HG02759 (cell line): Measurements from ENCODE around the gene TREML4.

Experiments used
- ATAC-seq: cut with Tn5 transposase; IDR thresholded peaks from one replicate; pipeline ENCODE4 v1.9.1; 2021; ENCODE audit warnings: mild to moderate bottlenecking, moderate library complexity; ENCODE audit not compliant: unreplicated experiment

The TREML4 gene

DNA sequence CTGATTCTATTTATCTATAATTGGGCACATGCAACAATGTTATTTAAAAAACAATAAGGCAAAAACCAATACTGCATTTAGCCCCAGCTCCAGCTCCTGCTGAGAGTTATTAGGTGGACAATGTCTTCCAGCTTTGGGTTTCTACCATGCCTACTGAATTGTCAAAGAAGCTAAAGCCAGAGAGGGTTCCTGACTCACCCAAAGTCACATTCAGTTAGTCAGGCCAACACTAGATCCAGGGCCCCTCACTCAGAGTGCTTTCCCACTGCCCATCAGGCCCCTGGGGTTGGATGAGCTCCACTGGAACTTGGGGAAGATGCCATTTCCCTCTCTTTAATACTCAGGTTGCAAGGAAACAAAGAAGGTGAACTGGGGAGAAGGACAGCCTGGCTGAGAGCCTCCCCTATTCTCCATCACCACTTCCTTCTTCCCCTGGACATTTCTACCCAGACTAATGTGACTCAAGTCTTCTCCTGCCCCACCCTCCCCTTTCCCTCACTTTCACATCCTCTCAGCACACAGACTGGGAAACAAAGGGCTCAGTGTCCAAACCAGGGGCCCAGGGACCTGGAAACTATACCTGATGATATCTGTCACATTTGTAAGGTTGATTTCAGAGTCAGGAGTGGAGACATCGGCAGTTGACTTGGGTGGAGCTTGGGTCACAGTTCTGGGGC is 52.4 kb downstream of the TREML4 start:
- no peak for ATAC-seq

DNA sequence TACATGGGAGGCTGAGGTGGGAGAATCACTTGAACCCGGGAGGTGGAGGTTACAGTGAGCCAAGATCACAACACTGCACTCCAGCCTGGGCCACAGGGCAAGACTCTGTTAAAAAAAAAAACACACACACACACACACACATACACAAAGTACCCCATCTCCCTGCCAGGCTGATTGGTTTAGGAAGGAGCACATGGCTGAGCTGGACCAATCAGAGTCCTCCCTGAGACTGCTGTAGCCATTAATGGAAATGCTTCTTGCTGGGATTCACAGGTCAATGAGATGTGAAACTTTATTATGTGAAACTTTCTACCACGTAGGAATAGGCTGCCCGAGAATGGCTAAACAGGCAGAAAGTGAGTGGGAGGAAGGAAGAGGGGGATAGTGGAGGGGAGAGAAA is 55.5 kb downstream of the TREML4 start:
- no peak for ATAC-seq

DNA sequence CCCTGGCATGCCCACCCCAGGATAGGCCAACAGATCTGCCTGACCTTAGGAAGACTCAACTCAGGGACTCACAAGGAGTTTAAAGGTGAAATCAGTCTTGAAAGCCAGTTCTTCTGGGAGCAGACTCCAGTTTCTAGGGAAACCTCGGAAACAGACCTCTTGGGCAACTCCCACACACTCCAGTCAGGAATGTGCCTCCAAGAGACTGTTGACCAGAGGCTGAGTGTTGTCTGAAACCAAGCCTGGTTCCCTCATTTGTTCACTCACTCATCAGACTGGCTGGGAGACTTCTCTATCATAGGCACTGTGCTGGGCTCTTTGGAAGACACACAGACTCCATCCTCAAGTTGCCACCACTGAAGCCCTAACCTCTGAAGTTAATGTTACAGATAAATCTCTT is 56.6 kb downstream of the TREML4 start:
- ATAC-seq = no peak

DNA sequence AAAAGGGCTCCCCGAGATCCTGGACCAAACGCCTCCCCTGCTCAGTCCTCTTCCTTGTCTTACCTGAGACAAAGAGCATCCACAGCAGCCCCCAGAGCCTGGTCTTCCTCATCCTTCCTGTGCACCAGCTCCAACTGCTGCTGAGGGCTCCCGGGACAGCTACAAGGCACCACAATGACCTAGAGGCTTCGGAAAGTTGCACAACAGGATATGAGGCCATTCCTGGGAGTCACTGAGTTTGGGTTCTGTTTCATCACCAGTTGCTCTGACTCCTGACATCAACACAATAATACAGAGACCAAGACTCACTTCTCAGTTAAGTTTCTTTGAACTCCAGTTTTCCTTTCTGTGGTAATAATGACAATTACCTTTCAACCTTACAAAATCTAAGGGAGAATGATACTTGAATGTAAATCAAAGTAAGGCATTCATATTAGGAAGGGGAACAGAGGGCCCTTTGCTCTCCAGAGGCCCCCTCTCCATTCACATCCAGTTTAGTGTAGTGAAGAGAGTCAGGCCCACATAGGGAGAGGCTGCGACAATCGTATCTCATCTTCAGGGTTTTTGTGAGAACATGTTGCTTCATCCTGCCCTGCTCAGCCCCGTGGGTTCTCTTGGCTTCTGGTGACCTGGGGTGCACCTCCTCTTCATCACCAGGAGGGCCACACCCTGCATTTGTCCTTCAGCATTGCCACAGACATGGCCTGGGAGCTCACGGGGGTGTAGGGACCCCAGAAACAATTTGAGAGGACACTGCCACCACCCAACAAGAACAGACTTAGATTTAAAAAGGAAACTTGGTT is 58.6 kb downstream of the TREML4 start, which contains the start of gene TREM1:
Gene TREM1 (minus strand): TSS at position 139 of the 803 bp plus-strand sequence. CDS start 27 bp downstream, at position 112.
- ATAC-seq = no peak

DNA sequence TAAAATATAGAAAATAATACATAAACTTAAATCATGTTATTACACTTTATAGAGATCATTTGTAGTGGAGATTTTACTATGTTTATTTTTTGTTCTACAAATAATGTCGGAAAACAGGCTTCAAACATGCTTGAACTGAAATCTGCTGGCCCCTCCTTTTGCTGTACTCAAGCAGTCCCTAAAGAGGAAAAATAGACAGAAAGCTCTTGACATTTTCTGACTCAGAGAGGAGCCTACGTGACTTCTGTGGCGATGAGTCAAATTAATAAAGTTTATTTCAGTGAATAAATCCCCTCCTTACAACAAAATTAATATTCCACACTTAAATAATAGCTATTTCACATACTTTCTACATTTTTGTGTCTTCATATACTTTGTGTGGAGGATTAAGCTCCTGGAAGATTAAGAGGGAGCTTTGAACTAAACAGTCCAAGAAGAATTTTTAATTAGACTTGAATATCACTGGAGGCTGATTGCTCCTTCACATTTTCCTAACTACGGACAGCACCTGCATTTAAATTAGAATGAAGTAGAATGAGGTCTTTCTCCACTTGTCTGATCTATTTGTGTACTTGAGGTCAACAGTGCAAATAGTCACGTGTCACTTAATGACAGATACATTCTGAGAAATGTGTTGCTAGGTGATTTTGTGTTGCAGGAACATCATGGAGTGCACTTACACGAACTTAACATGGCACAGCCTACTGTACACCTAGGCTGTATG is 60.0 kb downstream of the TREML4 start:
- no peak for ATAC-seq
